Motor neuron (in vitro differentiated cells): Measurements from ENCODE around the gene TPRKB. TPM values are rescaled to one million over a fixed set of nuclear protein-coding genes. Genes with fewer than 3 reads are reported as not detected.
A peak's percentile ranks its signal among the peaks of the same experiment; 100 is the strongest.
"Not testable (repeated sequence)": the region's sequence is repeated elsewhere in the genome, so short reads cannot be mapped to it uniquely, and the experiment has no call there.

ENCODE experiments used
- ATAC-seq, 8 experiments: fragments of 200-7000 bp; cut with Tn5 transposase; replicated peaks in 6 of 8; 2 replicates each; pipeline ENCODE4 v1.8.0; 2021; ENCODE audit warnings: mild to moderate bottlenecking in 8 of 8, moderate library complexity in 8 of 8
- H3K27ac ChIP-seq, 2 donors: fragments of 250-450 bp; sonication (Bioruptor Pico); 2 replicates each; pipeline ENCODE4 v1.9.0; 2021; ENCODE audit warnings: antibody characterized with exemption in 2 of 2, mild to moderate bottlenecking in 2 of 2, moderate library complexity in 1 of 2
- H3K4me1 ChIP-seq, 2 donors: fragments of 250-450 bp; sonication (Bioruptor Pico); replicated peaks in 1 of 2; 2 replicates each; pipeline ENCODE4 v1.6.1; 2021; ENCODE audit warnings: antibody characterized with exemption in 2 of 2, mild to moderate bottlenecking in 2 of 2, moderate library complexity in 1 of 2
- H3K4me3 ChIP-seq, 5 donors: fragments of 250-450 bp; sonication (Bioruptor Pico); 2 replicates each; pipeline ENCODE4 v1.9.0; 2021; ENCODE audit warnings: antibody characterized with exemption in 5 of 5, mild to moderate bottlenecking in 5 of 5, moderate library complexity in 4 of 5
- WGBS, 10 experiments: fragments of 450-650 bp; shearing (Covaris generic); methylation state at CpG; one replicate each; pipeline ENCODE4 v1.0.0; 2022; 5-methylcytosine and 5-hydroxymethylcytosine counted together
- in situ Hi-C, 9 experiments: fragments of 400-800 bp; cut with MboI; loops; one replicate each; pipeline ENCODE4 v1.15.0; 2021; ENCODE audit warnings: low sequenced_read_pairs in 9 of 9, low pct_unique_long_range_greater_than_20kb in 2 of 9; ENCODE audit not compliant: unreplicated experiment in 9 of 9
- total RNA-seq, 8 experiments: library from RNA; unstranded; fragments of 300-600 nt; gene quantifications; 2 replicates each; pipeline versions ENCODE4 v1.2.3 to v1.2.4, GENCODE V29; 2022

The TPRKB gene
- total RNA-seq, 8 experiments from 2014 or later = 35.7 to 74.4 (median 45.5) TPM

GRCh38 chr2:73764945-73765344 is 27.8 kb upstream of the TPRKB start:
- peaks cover 0 to 3% of the 10 kb centered on the region in 2 donors for H3K4me1 ChIP-seq
- 100% methylated on average over 1 of the region's 1 CpG; no CpG with 5 or more reads in 6 of the 10 experiments for WGBS, 10 experiments
- no peak for ATAC-seq
- in situ Hi-C loops = no loop called here
- no peak overlapping the region for H3K27ac ChIP-seq
- H3K4me3 ChIP-seq = no peak overlapping the region

- H3K4me1 ChIP-seq = peaks cover 0 to 3% of the 10 kb centered on the region in 2 donors
- in situ Hi-C loops = no loop called here
- H3K27ac ChIP-seq = no peak overlapping the region
- no peak for ATAC-seq
- WGBS, 10 experiments = 67 to 100% (median 89%) methylated on average over 1 of the region's 1 CpG; no CpG with 5 or more reads in 3 of the 10 experiments
- no peak overlapping the region for H3K4me3 ChIP-seq
Measured at GRCh38 chr2:73762571-73762970, 25.4 kb upstream of the TPRKB start.

DNA sequence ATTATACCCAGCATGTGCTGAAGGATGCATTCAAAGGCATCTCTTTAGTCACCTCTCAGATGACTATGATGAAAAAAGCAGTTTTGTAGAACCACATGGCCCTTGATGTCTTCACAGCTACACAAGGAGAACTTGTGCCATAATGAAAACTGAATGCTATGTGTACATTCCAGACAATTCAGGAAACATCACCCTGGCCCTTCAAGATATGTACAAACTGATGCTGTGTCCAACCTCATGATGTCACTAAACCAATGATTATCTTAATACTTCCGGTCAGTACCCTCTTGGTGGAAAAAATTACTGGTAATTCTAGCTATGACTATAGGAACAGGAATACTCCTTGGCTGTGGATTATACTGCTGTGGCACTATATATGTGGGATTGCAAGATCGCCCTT is 22.8 kb upstream of the TPRKB start:
- ATAC-seq = no peak
- Histone ChIP-seq H3K4me3 (no peak overlapping the region), H3K27ac (no peak overlapping the region), H3K4me1 (no peaks in the 10 kb centered on the region)
- WGBS, 10 experiments = 80 to 100% (median 100%) methylated on average over 1 to 2 of the region's 2 CpGs; no CpG with 5 or more reads in 3 of the 10 experiments
- in situ Hi-C loops = no loop called here

DNA sequence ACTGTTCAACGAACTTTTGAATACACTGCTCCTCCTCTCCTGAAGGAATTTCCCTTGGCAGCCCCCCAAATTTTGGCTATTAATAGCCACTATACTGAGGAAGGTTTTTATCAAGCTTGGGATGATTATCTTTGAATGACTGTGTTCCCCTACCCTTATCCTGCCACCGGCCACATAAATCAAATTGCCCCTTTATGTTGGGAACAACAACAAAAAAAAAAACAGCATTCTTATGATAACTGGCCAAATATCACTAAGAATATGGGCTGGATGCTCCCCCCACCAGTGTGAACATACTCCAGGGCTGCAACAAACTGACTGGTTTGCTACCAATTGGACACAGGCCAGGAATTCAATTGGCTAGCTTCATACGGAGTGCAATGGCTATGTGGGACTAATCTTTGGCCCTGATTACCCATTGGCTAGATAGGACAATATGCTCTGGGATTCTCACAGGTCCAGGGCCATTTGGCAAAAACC is 22.2 kb upstream of the TPRKB start:
- Histone ChIP-seq H3K27ac (no peak overlapping the region), H3K4me1 (no peaks in the 10 kb centered on the region), H3K4me3 (no peak overlapping the region)
- WGBS, 10 experiments = 20 to 100% (median 71%) methylated on average over 1 to 3 of the region's 3 CpGs; no CpG with 5 or more reads in 1 of the 10 experiments
- in situ Hi-C loops = no loop called here
- peak in 2 of 8 experiments; percentile 50 to 65 for ATAC-seq

GRCh38 chr2:73754332-73754731 is 17.2 kb upstream of the TPRKB start:
- 75 to 100% (median 90%) methylated on average over 1 to 4 of the region's 7 CpGs; no CpG with 5 or more reads in 3 of the 10 experiments for WGBS, 10 experiments
- H3K4me3 ChIP-seq, in situ Hi-C loops, H3K4me1 ChIP-seq, ATAC-seq, H3K27ac ChIP-seq: not testable (repeated sequence)

- ATAC-seq = no peak
- H3K4me3 ChIP-seq = no peak overlapping the region
- in situ Hi-C loops = no loop called here
- H3K27ac ChIP-seq = no peak overlapping the region
- 75 to 100% (median 98%) methylated on average over 1 to 2 of the region's 2 CpGs for WGBS, 10 experiments
- no peaks in the 10 kb centered on the region for H3K4me1 ChIP-seq
Measured at GRCh38 chr2:73749314-73749713, 12.2 kb upstream of the TPRKB start.

DNA sequence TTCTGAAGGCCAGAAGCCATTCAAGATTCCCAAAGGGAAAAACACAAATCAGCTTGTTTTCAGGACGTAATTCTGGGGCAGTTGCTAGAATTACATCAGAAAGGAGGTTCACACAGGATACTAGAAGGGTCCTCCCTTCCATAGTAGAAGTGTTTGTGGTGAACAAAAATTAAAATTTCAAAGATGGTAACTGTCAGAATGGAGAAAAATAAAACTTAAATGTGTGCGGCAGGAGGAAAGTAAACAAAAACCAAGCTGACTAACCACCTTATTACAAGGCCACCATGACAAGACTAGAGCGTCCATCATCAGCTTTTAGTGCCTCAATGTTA is 9.7 kb upstream of the TPRKB start:
- no peak overlapping the region for H3K4me3 ChIP-seq
- H3K27ac ChIP-seq = no peak overlapping the region
- no peak for ATAC-seq
- in situ Hi-C loops = no loop called here
- 79 to 100% (median 97%) methylated on average over 2 to 3 of the region's 3 CpGs; no CpG with 5 or more reads in 1 of the 10 experiments for WGBS, 10 experiments
- no peaks in the 10 kb centered on the region for H3K4me1 ChIP-seq

GRCh38 chr2:73746015-73746876 is 9.1 kb upstream of the TPRKB start:
- in situ Hi-C loops = no loop called here
- Histone ChIP-seq H3K4me3 (no peak overlapping the region), H3K4me1 (no peaks in the 10 kb centered on the region), H3K27ac (no peak overlapping the region)
- WGBS, 10 experiments = 89 to 100% (median 100%) methylated on average over 1 to 7 of the region's 11 CpGs; no CpG with 5 or more reads in 2 of the 10 experiments
- ATAC-seq = no peak

- Histone ChIP-seq H3K4me3 (no peak overlapping the region), H3K4me1 (peaks cover 5 to 9% of the 10 kb centered on the region in 2 donors), H3K27ac (no peak overlapping the region)
- ATAC-seq = no peak
- 53 to 100% (median 79%) methylated on average over 1 to 2 of the region's 2 CpGs for WGBS, 10 experiments
- in situ Hi-C loops = no loop called here
Measured at GRCh38 chr2:73740767-73741166, 3.6 kb upstream of the TPRKB start.

DNA sequence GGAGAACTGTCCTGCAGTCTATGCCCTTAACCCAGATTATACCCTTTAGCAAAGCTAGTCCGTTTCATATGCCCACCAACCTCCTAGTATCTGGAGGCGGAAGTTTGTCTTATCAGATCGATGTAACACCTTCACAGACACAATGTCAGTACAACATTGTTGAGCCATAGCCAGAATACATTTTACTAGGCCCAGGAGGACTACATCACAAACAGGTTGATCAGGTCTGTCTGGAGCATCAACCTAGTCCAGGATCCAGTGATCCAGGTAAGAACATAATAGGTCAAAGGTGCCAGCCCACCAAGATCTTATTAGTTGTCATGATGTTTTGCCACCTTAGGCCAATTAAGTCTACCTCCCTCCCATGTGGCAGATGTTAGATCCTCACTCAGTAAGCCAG is 2.0 kb upstream of the TPRKB start:
- Histone ChIP-seq H3K4me1 (peaks cover 5 to 9% of the 10 kb centered on the region in 2 donors), H3K27ac (no peak overlapping the region), H3K4me3 (no peak overlapping the region)
- ATAC-seq = no peak
- in situ Hi-C loops = no loop called here
- 75 to 100% (median 97%) methylated on average over 1 to 3 of the region's 3 CpGs; no CpG with 5 or more reads in 4 of the 10 experiments for WGBS, 10 experiments

DNA sequence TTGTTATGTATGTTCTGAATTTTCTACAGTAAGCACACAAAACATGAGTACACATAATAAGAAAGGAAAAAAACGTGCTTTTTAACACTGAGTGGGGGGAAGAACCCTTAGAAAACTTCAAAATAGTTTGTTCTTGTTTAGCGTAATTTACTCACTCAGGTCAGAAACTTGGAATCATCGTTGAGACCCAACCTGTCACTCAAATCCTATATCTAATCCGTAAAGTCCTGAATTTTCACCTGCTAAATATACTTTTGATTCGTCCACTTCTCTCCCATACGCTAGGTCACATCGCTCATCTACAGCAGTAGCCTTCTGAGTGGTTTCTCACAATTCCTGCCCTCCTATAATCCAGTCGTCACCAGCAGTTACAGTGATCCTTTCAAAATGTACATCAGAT is 767 bp downstream of the TPRKB start:
- ATAC-seq = no peak
- H3K4me1 ChIP-seq = peaks cover 5 to 9% of the 10 kb centered on the region in 2 donors
- WGBS, 10 experiments = 0 to 41% (median 16%) methylated on average over 1 to 8 of the region's 8 CpGs
- peak overlapping the region; percentile 56 to 81 (median 59) for H3K4me3 ChIP-seq
- no peak overlapping the region for H3K27ac ChIP-seq
- in situ Hi-C loops = no loop called here

GRCh38 chr2:73730810-73731209 is 6.3 kb downstream of the TPRKB start:
- Histone ChIP-seq H3K4me1 (no peaks in the 10 kb centered on the region), H3K4me3 (no peak overlapping the region), H3K27ac (no peak overlapping the region)
- in situ Hi-C loops = no loop called here
- WGBS, 10 experiments = 92 to 100% (median 100%) methylated on average over 1 to 4 of the region's 4 CpGs; no CpG with 5 or more reads in 3 of the 10 experiments
- no peak for ATAC-seq

- Histone ChIP-seq H3K4me1 (no peaks in the 10 kb centered on the region), H3K27ac (no peak overlapping the region), H3K4me3 (no peak overlapping the region)
- ATAC-seq = no peak
- WGBS, 10 experiments = 40 to 100% (median 86%) methylated on average over 1 to 3 of the region's 4 CpGs; no CpG with 5 or more reads in 5 of the 10 experiments
- in situ Hi-C loops = no loop called here
Measured at GRCh38 chr2:73728711-73729110, 8.4 kb downstream of the TPRKB start.
